ENCODE measurements around the gene IQGAP2. TPM values are rescaled to one million over a fixed set of nuclear protein-coding genes. Genes with fewer than 3 reads are reported as not detected.

Gene IQGAP2
- polyA plus RNA-seq, 1 experiment, result 0.63 TPM

DNA sequence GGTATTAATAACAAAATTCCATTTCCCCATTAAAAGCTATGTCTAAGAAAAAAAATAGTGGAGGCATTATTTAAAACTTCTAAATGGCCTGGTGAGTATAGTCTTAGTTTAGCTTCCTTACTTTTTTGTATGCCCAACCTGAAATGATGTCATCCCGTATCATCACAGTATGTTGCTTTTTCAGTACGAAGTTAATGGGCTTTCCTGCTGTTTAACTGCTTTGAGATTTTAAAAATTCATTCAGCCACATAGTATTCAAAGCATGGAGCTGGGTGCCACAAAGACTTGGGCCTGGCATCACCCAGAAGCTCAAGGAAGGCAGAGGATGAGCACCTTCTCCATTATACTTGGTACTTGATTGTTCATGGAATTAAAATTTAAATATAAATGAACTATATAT is 212.7 kb downstream of the IQGAP2 start:
- no peak overlapping the region for H3K27ac ChIP-seq (ENCODE audit: low read depth, low read length)
- TF ChIP-seq, protein P1, sequence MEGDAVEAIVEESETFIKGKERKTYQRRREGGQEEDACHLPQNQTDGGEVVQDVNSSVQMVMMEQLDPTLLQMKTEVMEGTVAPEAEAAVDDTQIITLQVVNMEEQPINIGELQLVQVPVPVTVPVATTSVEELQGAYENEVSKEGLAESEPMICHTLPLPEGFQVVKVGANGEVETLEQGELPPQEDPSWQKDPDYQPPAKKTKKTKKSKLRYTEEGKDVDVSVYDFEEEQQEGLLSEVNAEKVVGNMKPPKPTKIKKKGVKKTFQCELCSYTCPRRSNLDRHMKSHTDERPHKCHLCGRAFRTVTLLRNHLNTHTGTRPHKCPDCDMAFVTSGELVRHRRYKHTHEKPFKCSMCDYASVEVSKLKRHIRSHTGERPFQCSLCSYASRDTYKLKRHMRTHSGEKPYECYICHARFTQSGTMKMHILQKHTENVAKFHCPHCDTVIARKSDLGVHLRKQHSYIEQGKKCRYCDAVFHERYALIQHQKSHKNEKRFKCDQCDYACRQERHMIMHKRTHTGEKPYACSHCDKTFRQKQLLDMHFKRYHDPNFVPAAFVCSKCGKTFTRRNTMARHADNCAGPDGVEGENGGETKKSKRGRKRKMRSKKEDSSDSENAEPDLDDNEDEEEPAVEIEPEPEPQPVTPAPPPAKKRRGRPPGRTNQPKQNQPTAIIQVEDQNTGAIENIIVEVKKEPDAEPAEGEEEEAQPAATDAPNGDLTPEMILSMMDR (IDR thresholded peaks at IDR 0.05; ENCODE audit: low read depth, low read length), result no peak
- no peak for DNase-seq (ENCODE audit: low read depth, low spot score)
- ChIA-PET POLR2A (interaction anchor here (0.6 to 0.7 kb wide), 2 partner anchors 73 to 301 kb away, joined by 4 to 7 read pairs; no protein-coding TSS in a partner anchor), CTCF (interaction anchor here (1.0 to 2.1 kb wide), 3 partner anchors 14 to 159 kb away, joined by 3 to 10 read pairs (median 8); no protein-coding TSS in a partner anchor)
- no peak overlapping the region for H3K4me3 ChIP-seq (ENCODE audit: low read depth, low read length)
- H3K27me3 ChIP-seq (ENCODE audit: control insufficient read depth, insufficient read depth, low read length), result no peaks in the 10 kb centered on the region
- H3K9me3 ChIP-seq (ENCODE audit: control insufficient read depth, insufficient read depth, low read length), result no peaks in the 10 kb centered on the region

DNA sequence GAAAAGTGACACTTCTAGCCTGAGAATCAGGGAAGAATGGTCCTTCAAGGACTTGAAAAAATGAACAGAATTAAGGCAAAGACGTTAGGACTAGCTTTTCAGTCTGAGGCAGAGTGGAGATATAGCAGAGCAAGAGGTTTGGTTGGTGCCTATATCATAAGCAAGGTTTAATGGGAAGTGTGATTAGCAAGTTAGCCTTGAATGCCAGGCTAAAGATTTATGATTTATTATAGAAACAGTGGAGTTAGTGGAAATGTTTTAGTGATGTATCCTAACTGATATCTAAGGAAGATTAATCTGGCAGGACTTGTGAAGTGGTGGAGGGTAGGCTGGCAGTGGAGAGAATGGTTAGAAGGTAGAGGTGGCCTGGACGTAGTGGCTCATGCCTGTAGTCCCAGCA is 213.1 kb downstream of the IQGAP2 start:
- H3K4me3 ChIP-seq (ENCODE audit: low read depth, low read length), result no peak overlapping the region
- CTCF ChIA-PET, result interaction anchor here (1.0 to 2.1 kb wide), 4 partner anchors 15 to 159 kb away, joined by 3 to 10 read pairs (median 6); no protein-coding TSS in a partner anchor
- no peaks in the 10 kb centered on the region for H3K27me3 ChIP-seq (ENCODE audit: control insufficient read depth, insufficient read depth, low read length)
- DNase-seq (ENCODE audit: low read depth, low spot score), result no peak
- POLR2A ChIA-PET, result no interaction called here
- H3K27ac ChIP-seq (ENCODE audit: low read depth, low read length), result no peak overlapping the region
- no peaks in the 10 kb centered on the region for H3K9me3 ChIP-seq (ENCODE audit: control insufficient read depth, insufficient read depth, low read length)
- TF ChIP-seq, protein P1 (IDR thresholded peaks at IDR 0.05; ENCODE audit: low read depth, low read length), result no peak

DNA sequence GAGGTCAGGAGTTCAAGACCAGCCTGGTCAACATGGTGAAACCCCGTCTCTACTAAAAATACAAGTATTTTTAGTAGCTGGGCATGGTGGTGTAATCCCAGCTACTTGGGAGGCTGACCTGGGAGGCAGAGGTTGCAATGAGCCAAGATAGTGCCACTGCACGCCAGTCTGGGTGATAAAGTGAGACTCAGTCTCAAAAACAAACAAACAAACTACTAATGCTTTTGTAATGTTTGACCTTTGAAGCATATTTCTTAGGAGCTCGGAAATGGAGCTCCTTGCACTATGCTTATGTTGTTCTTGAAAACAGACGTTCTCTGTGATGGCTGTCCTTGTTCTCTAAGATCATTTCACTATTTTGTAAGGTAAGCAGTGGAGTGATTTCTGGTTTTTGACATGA is 214.1 kb downstream of the IQGAP2 start:
- TF ChIP-seq, protein P1 (IDR thresholded peaks at IDR 0.05; ENCODE audit: low read depth, low read length), result no peak
- ChIA-PET POLR2A (interaction anchor here (0.6 to 1.0 kb wide), 2 partner anchors 72 to 231 kb away, joined by 5 to 6 read pairs; no protein-coding TSS in a partner anchor), CTCF (interaction anchor here (0.8 to 1.2 kb wide), 3 partner anchors 14 to 158 kb away, joined by 3 to 4 read pairs (median 4); no protein-coding TSS in a partner anchor)
- H3K4me3 ChIP-seq (ENCODE audit: low read depth, low read length), result no peak overlapping the region
- peak overlapping the region; percentile 77 for H3K27ac ChIP-seq (ENCODE audit: low read depth, low read length)
- DNase-seq (ENCODE audit: low read depth, low spot score), result no peak
- H3K9me3 ChIP-seq (ENCODE audit: control insufficient read depth, insufficient read depth, low read length), result no peaks in the 10 kb centered on the region
- no peaks in the 10 kb centered on the region for H3K27me3 ChIP-seq (ENCODE audit: control insufficient read depth, insufficient read depth, low read length)

DNA sequence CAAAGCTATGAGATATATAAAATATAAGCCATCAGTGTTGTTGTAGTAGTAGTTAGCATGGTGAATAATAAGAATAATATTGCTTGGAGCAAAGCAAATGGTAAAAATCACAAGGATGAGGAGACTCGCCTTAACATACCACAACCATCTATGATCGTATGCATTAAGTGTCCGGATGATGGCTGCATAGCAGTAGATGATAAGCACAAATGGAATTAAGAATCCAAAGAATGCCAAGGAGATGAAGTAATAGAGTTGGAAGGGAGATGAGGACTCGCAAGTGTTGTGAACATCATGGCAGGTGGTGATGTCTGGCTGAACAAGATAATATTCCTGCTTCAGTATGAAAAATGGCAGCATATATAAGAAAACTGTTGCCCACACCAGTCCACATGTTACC is 214.6 kb downstream of the IQGAP2 start:
- Histone ChIP-seq H3K27me3 (ENCODE audit: control insufficient read depth, insufficient read depth, low read length) (no peaks in the 10 kb centered on the region), H3K4me3 (ENCODE audit: low read depth, low read length) (no peak overlapping the region), H3K9me3 (ENCODE audit: control insufficient read depth, insufficient read depth, low read length) (no peaks in the 10 kb centered on the region), H3K27ac (ENCODE audit: low read depth, low read length) (peak overlapping the region; percentile 53)
- CTCF ChIA-PET, result interaction anchor here (0.8 to 1.2 kb wide), 2 partner anchors 14 to 25 kb away, joined by 3 to 4 read pairs; no protein-coding TSS in a partner anchor
- TF ChIP-seq, protein P1 (IDR thresholded peaks at IDR 0.05; ENCODE audit: low read depth, low read length), result no peak
- DNase-seq (ENCODE audit: low read depth, low spot score), result peak; percentile 81
- POLR2A ChIA-PET, result interaction anchor here (1.0 kb wide), 1 partner anchor 72 kb away, joined by 5 read pairs; no protein-coding TSS in a partner anchor

DNA sequence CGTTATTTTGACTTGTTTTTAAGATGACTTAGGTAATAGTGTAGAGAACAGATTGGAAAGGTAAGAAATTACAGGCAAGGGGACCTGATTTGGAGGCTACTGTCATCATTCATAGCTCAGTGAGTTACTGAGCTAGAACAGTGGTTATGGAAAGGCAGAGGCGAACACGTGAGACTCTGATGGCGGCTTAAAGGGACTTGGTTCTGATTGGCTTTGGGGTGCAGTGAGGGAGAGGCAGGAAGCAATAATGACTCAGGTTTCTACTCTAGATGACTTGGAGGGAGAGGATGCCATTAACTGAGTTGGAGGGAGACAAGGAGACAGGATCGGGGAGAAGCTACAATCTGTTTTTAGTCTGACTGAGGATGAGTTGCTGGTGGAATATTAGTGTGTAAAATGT is 217.1 kb downstream of the IQGAP2 start:
- TF ChIP-seq, protein P1 (IDR thresholded peaks at IDR 0.05; ENCODE audit: low read depth, low read length), result no peak
- no peaks in the 10 kb centered on the region for H3K9me3 ChIP-seq (ENCODE audit: control insufficient read depth, insufficient read depth, low read length)
- no peak overlapping the region for H3K27ac ChIP-seq (ENCODE audit: low read depth, low read length)
- no peak for DNase-seq (ENCODE audit: low read depth, low spot score)
- H3K4me3 ChIP-seq (ENCODE audit: low read depth, low read length), result no peak overlapping the region
- ChIA-PET CTCF (interaction anchor here (1.2 to 2.9 kb wide), 3 partner anchors 21 to 154 kb away, joined by 5 to 16 read pairs (median 12); no protein-coding TSS in a partner anchor), POLR2A (interaction anchor here (0.6 kb wide), 1 partner anchor 111 kb away, joined by 4 read pairs; no protein-coding TSS in a partner anchor)
- H3K27me3 ChIP-seq (ENCODE audit: control insufficient read depth, insufficient read depth, low read length), result no peaks in the 10 kb centered on the region
